22Rv1 (cell line): ENCODE measurements around the gene SMYD3.

Experiments used
- CTCF ChIP-seq: fragments of 450-650 bp; IDR thresholded peaks from 2 replicates; pipeline ENCODE4 v1.5.1; 2017; ENCODE audit warnings: mild to moderate bottlenecking
- ZFX ChIP-seq: fragments of 450-650 bp; IDR thresholded peaks from 2 replicates; pipeline ENCODE4 v1.6.1; 2017; ENCODE audit warnings: antibody characterized with exemption, borderline replicate concordance

- TF ChIP-seq ZFX (no peak), CTCF (no peak)
These were observed 20.5 kb upstream of the SMYD3 start for GRCh38 chr1:246527402-246528088.
